Heart left ventricle (tissue), 16 donors: ENCODE data around the gene FAM240A. TPM values are rescaled to one million over a fixed set of nuclear protein-coding genes. Genes with fewer than 3 reads are reported as not detected.
A peak's percentile ranks its signal among the peaks of the same experiment; 100 is the strongest.

Experiments
- ATAC-seq, 4 donors: fragments of 200-7000 bp; cut with Tn5 transposase; one replicate each; pipeline ENCODE4 v1.9.1; 2020 to 2022; ENCODE audit warnings: moderate library complexity in 4 of 4, mild to moderate bottlenecking in 3 of 4, moderate number of reproducible peaks in 1 of 4
- DNase-seq, 5 donors: peaks; one replicate each; pipeline ENCODE4 v3.0.0-alpha.2; 2020
- H3K27ac ChIP-seq, 12 donors: fragments of 200-600 bp; sonication (generic) in 4 of 12; one replicate each; pipeline versions ENCODE4 v1.5.0 to v1.8.0; 2016 to 2022; ENCODE audit warnings: mild to moderate bottlenecking in 2 of 12
- H3K27me3 ChIP-seq, 9 donors: fragments of 200-600 bp; sonication (generic) in 2 of 9; one replicate each; pipeline versions ENCODE4 v1.5.1 to v1.8.0; 2016 to 2022; ENCODE audit warnings: mild to moderate bottlenecking in 3 of 9
- H3K36me3 ChIP-seq, 9 donors: fragments of 200-600 bp; sonication (generic) in 2 of 9; one replicate each; pipeline versions ENCODE4 v1.5.0 to v1.8.0; 2018 to 2022; ENCODE audit warnings: mild to moderate bottlenecking in 2 of 9
- H3K4me1 ChIP-seq, 12 donors: fragments of 200-600 bp; sonication (generic) in 4 of 12; one replicate each; pipeline versions ENCODE4 v1.5.0 to v1.8.0; 2016 to 2022; ENCODE audit warnings: mild to moderate bottlenecking in 3 of 12
- H3K4me3 ChIP-seq, 12 donors: fragments of 200-600 bp; sonication (generic) in 4 of 12; one replicate each; pipeline versions ENCODE4 v1.5.0 to v1.8.0; 2017 to 2022; ENCODE audit warnings: mild to moderate bottlenecking in 9 of 12, moderate library complexity in 4 of 12
- H3K9me3 ChIP-seq, 12 donors: fragments of 200-600 bp; sonication (generic) in 4 of 12; one replicate each; pipeline versions ENCODE4 v1.5.0 to v1.8.0; 2016 to 2022; ENCODE audit warnings: mild to moderate bottlenecking in 1 of 12
- POLR2A ChIP-seq, 2 donors: fragments of 450-650 bp; IDR thresholded peaks; one replicate each; pipeline ENCODE4 v1.6.1; 2017; ENCODE audit warnings: antibody characterized with exemption in 2 of 2, mild to moderate bottlenecking in 2 of 2, moderate library complexity in 2 of 2
- WGBS, 4 donors: extraction: QIAGEN DNeasy Blood & Tissue Kit in 2 of 4; methylation state at CpG; one replicate each; pipeline versions ENCODE4 v1.1.5 to v1.1.7; 2013 to 2018; 5-methylcytosine and 5-hydroxymethylcytosine counted together
- intact Hi-C, 10 donors: fragments of 100-400 bp; cut with DNase I; formaldehyde crosslinking; loops; one replicate each; pipeline versions ENCODE4 v1.11.1 to v1.14.2; 2022
- polyA plus RNA-seq, 2 donors: library from polyadenylated mRNA; stranded (reverse); fragments of 200-250 nt; gene quantifications; one replicate each; pipeline ENCODE4 v1.2.3, GENCODE V29; 2013
- total RNA-seq, 9 donors: library from RNA; depleted of rRNA in 2 of 9; stranded (reverse); fragments of >200 nt in 2 of 9; fragmentation: NEBNext Ultra II Directional in 3 of 9; extraction: Animal tissue kit (Norgen Biotek cat#: 25700) in 3 of 9; gene quantifications; one replicate each; pipeline versions ENCODE4 v1.1.0 to v1.2.4, GENCODE V29; 2016 to 2023
- TF ChIP-seq, protein P1 (sequence below), 12 donors: fragments of 200-600 bp; sonication (generic) in 4 of 12; IDR thresholded peaks; one replicate each; pipeline versions ENCODE4 v1.5.0 to v1.8.0; 2018 to 2022; ENCODE audit warnings: antibody characterized with exemption in 12 of 12, mild to moderate bottlenecking in 5 of 12
- donor health status: ischemic (EF 13 %, LVEDD 7.1; RV severe dilation, severe dysfunction).
- donor health status: healthy with polysubstance abuse.
- donor health status: DM: no; HTN: yes; CAD: no.
- donor health status: DM: no; HTN: no; CAD: no.
- donor health status: ischemic (EF 25% LVEDD 6.9; RV normal size, moderate dysfunction).
- donor health status: ischemic (EF 25% LVEDD 5.7; RV mildly dilated, moderate dysfunction).
- donor health status: healthy.
- donor health status: DM: yes; HTN: yes; CAD: no.
- donor health status: ischemic (EF 35%, LVEDD 5.7; RV mildly dilated, moderate dysfunction).
- donor health status: nonischemic (EF 11% LVEDD 7.7; RV severe dilation, severe dysfunction).
- donor health status: DM: yes; HTN: yes; CAD: no.
- donor health status: PGD.
- donor health status: ischemic (EF 29% LVEDD 5.4; RV normal size, mild dysfunction).
- donor health status: nonischemic (EF 23%, LVEDD 6.1; RV moderate dilation, normal function).

Gene FAM240A
- total and polyA plus RNA-seq, 11 donors = not detected

DNA sequence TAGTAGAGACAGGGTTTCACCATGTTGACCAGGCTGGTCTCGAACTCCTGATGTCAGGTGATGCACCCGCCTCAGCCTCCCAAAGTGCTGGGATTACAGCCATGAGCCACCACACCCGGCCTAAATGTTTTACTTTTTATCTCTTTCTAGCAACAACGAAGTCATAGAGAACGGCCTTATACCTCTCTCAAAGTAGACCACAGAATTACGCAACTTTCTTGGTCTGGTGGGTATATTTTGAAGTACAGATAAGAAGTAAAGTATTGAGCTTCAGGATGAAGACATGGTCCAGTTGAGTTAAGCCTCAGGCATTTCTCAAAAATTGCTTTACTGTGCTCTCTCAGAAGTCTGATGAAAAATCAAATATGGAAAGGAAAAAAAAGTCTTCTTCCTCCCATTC is 30.6 kb downstream of the FAM240A start:
- no peak overlapping the region for H3K27ac ChIP-seq

GRCh38 chr3:46643701-46644100 is 31.4 kb downstream of the FAM240A start:
- Histone ChIP-seq H3K4me1 (peaks cover 0 to 6% (median 0%) of the 10 kb centered on the region in 12 donors), H3K36me3 (no peaks in the 10 kb centered on the region), H3K4me3 (no peak overlapping the region), H3K9me3 (peaks cover 0 to 24% (median 10%) of the 10 kb centered on the region in 12 donors), H3K27ac (no peak overlapping the region), H3K27me3 (peaks cover 0 to 6% (median 0%) of the 10 kb centered on the region in 9 donors)
- 93 to 96% (median 95%) methylated on average over 1 of the region's 1 CpG for WGBS, 4 donors
- no peak for ATAC-seq
- DNase-seq = no peak
- intact Hi-C loops = no loop called here
- TF ChIP-seq POLR2A (IDR thresholded peaks at IDR 0.05) = no peak
- TF ChIP-seq, protein P1, sequence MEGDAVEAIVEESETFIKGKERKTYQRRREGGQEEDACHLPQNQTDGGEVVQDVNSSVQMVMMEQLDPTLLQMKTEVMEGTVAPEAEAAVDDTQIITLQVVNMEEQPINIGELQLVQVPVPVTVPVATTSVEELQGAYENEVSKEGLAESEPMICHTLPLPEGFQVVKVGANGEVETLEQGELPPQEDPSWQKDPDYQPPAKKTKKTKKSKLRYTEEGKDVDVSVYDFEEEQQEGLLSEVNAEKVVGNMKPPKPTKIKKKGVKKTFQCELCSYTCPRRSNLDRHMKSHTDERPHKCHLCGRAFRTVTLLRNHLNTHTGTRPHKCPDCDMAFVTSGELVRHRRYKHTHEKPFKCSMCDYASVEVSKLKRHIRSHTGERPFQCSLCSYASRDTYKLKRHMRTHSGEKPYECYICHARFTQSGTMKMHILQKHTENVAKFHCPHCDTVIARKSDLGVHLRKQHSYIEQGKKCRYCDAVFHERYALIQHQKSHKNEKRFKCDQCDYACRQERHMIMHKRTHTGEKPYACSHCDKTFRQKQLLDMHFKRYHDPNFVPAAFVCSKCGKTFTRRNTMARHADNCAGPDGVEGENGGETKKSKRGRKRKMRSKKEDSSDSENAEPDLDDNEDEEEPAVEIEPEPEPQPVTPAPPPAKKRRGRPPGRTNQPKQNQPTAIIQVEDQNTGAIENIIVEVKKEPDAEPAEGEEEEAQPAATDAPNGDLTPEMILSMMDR (IDR thresholded peaks at IDR 0.05) = no peak

More for the DNA sequence above, 30.6 kb downstream of the FAM240A start:
- peaks cover 0 to 24% (median 10%) of the 10 kb centered on the region in 12 donors for H3K9me3 ChIP-seq
- no peak overlapping the region for H3K4me3 ChIP-seq
- DNase-seq (no peak), ATAC-seq (no peak)
- WGBS, 4 donors = 84 to 90% (median 88%) methylated on average over 6 of the region's 6 CpGs
- H3K36me3 ChIP-seq = no peaks in the 10 kb centered on the region
- peaks cover 0 to 6% (median 0%) of the 10 kb centered on the region in 9 donors for H3K27me3 ChIP-seq
- TF ChIP-seq, protein P1 (IDR thresholded peaks at IDR 0.05) = no peak
- TF ChIP-seq POLR2A (IDR thresholded peaks at IDR 0.05) = no peak
- intact Hi-C loops = no loop called here
- H3K4me1 ChIP-seq = peaks cover 0 to 6% (median 0%) of the 10 kb centered on the region in 12 donors

GRCh38 chr3:46646700-46647099 is 34.4 kb downstream of the FAM240A start:
- ATAC-seq (peak in 3 of 4 donors; percentile 51 to 84 (median 67)), DNase-seq (no peak)
- Histone ChIP-seq H3K27ac (no peak overlapping the region), H3K4me3 (no peak overlapping the region), H3K27me3 (peaks cover 0 to 1% (median 0%) of the 10 kb centered on the region in 9 donors), H3K4me1 (peaks cover 0 to 6% (median 0%) of the 10 kb centered on the region in 12 donors), H3K9me3 (peaks cover 0 to 5% (median 0%) of the 10 kb centered on the region in 12 donors), H3K36me3 (no peaks in the 10 kb centered on the region)
- TF ChIP-seq, protein P1 (IDR thresholded peaks at IDR 0.05) = no peak
- no peak for TF ChIP-seq POLR2A (IDR thresholded peaks at IDR 0.05)
- 47 to 59% (median 54%) methylated on average over 6 of the region's 6 CpGs for WGBS, 4 donors
- intact Hi-C loops = no loop called here

DNA sequence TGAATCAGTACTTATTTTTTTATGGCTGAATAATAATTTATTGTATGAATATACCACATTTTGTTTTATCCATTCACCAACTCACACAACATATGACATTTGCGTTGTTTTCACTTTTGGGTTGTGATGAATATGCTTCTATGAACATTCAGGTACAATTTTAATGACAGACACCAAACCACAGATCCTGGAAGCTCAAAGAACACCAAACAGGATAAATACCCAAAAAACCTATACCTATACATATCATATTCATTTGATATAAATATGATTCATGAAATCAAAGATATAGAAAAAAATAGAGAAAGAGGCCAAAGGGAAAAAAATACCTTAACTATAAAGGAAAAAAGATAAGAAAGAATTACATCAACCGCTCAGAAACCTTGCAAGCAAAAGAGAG is 35.8 kb downstream of the FAM240A start:
- 72 to 96% (median 84%) methylated on average over 2 of the region's 2 CpGs for WGBS, 4 donors

More for the DNA sequence above, 35.8 kb downstream of the FAM240A start:
- intact Hi-C loops = no loop called here
- ATAC-seq = no peak
- no peak overlapping the region for H3K4me3 ChIP-seq
- peaks cover 0 to 6% (median 0%) of the 10 kb centered on the region in 12 donors for H3K4me1 ChIP-seq
- H3K27me3 ChIP-seq = no peaks in the 10 kb centered on the region
- no peak overlapping the region for H3K27ac ChIP-seq
- TF ChIP-seq, protein P1 (IDR thresholded peaks at IDR 0.05) = no peak
- TF ChIP-seq POLR2A (IDR thresholded peaks at IDR 0.05) = no peak
- peaks cover 0 to 12% (median 0%) of the 10 kb centered on the region in 12 donors for H3K9me3 ChIP-seq
- DNase-seq = no peak
- no peaks in the 10 kb centered on the region for H3K36me3 ChIP-seq
